ENCODE results near the gene NRTN. TPM values are rescaled to one million over a fixed set of nuclear protein-coding genes. Genes with fewer than 3 reads are reported as not detected.
"Not testable (repeated sequence)": the region's sequence is repeated elsewhere in the genome, so short reads cannot be mapped to it uniquely, and the experiment has no call there.

Gene NRTN
- total and polyA plus RNA-seq, 4 experiments from 2014 or later = 0.34 to 0.91 (median 0.51) TPM

DNA sequence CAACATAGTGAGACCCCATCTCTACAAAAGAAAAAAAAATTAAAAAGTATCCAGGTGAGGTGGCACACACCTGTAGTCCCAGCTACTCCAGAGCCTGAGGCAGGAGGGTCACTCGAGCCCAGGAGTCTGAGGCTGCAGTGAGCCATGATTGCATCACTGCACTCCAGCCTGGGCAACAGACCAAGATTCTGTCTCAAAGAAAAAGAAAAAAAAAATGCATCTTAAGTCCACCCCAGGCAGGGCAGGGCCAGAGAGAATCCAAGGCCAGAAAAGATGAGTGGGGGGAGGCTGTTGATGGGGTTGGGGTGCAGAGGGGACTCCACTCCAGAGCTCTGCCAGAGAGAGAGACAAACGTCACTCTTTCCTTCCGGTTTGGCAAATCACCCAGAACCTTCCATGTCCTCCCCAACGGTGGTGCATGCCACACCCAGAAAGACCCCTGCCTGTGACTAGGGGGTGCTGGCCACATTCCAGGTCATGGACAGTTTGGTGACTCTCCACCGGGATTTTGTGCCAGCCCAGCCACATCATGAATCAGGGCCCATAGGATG, 46.0 kb downstream of the NRTN start:
- intact Hi-C loops (cut with micrococcal nuclease) = no loop called here
- no peaks in the 10 kb centered on the region for H3K9me3 Mint-ChIP-seq
- Histone ChIP-seq H3K9me3 (ENCODE audit: control insufficient read depth in 1 of 2, low read length in 2 of 2) (no peaks in the 10 kb centered on the region), H3K4me1 (ENCODE audit: insufficient read depth, low read length) (no peaks in the 10 kb centered on the region), H3K36me3 (ENCODE audit: insufficient read depth, low read length) (no peaks in the 10 kb centered on the region), H3K27ac (ENCODE audit: low read depth, low read length) (no peak overlapping the region), H3K4me3 (ENCODE audit: low read length in 2 of 2) (no peak overlapping the region), H3K27me3 (ENCODE audit: insufficient read depth, low read length) (no peaks in the 10 kb centered on the region)
- DNase-seq = no peak
- ChIA-PET POLR2A (ENCODE audit: partially characterized antibody) (no interaction called here), CTCF (ENCODE audit: partially characterized antibody) (no interaction called here)
- no peak overlapping the region for H3K4me3 Mint-ChIP-seq
- no peaks in the 10 kb centered on the region for H3K4me1 Mint-ChIP-seq
- H3K27ac Mint-ChIP-seq = no peak overlapping the region
- H3K36me3 Mint-ChIP-seq = no peaks in the 10 kb centered on the region
- no peaks in the 10 kb centered on the region for H3K27me3 Mint-ChIP-seq

DNA sequence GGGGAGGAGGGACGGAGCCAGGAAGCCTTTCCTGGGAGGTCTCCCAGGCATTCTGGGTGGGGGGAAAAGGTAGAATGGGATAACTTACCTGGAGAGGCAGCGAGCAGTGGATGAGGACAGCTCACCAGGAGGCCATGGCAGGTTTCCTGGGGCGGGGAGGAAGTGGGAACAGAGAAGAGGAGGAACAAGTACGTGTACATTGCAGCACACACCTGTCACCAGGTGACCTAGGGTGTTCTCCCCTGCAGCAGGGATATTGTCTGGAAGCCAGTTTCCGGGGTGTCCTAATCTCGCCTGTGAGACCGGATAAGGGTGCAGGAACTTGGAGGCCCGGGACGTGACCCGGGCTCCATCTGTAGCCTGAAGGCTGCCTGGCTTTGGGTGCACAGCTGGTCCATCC, 46.4 kb downstream of the NRTN start, which contains the start of gene FUT3:
TSS of gene FUT3 (minus strand) at position 148 of the 400 bp plus-strand sequence.
- CTCF ChIA-PET (ENCODE audit: partially characterized antibody) = no interaction called here

GRCh38 chr19:5854121-5854520, 49.3 kb downstream of the NRTN start:
- H3K27ac Mint-ChIP-seq; H3K9me3 ChIP-seq (ENCODE audit: control insufficient read depth in 1 of 2, low read length in 2 of 2); H3K36me3 Mint-ChIP-seq; H3K27me3 Mint-ChIP-seq; DNase-seq; H3K9me3 Mint-ChIP-seq; H3K4me3 Mint-ChIP-seq; H3K27me3 ChIP-seq (ENCODE audit: insufficient read depth, low read length); H3K36me3 ChIP-seq (ENCODE audit: insufficient read depth, low read length); H3K4me3 ChIP-seq (ENCODE audit: low read length in 2 of 2); H3K4me1 Mint-ChIP-seq; H3K4me1 ChIP-seq (ENCODE audit: insufficient read depth, low read length); intact Hi-C loops (cut with micrococcal nuclease); POLR2A ChIA-PET (ENCODE audit: partially characterized antibody); H3K27ac ChIP-seq (ENCODE audit: low read depth, low read length); CTCF ChIA-PET (ENCODE audit: partially characterized antibody): not testable (repeated sequence)

More for the DNA sequence above, 46.4 kb downstream of the NRTN start, which contains the start of gene FUT3:
- no peak within 1 kb of the TSS for H3K4me3 Mint-ChIP-seq
- POLR2A ChIA-PET (ENCODE audit: partially characterized antibody) = no interaction called here
- H3K27ac Mint-ChIP-seq = no peak within 1 kb of the TSS
- intact Hi-C loops (cut with micrococcal nuclease) = no loop called here
- no peaks in the 10 kb centered on the region for H3K4me1 ChIP-seq (ENCODE audit: insufficient read depth, low read length)
- no peaks in the 10 kb centered on the region for H3K36me3 ChIP-seq (ENCODE audit: insufficient read depth, low read length)
- no peaks in the 10 kb centered on the region for H3K27me3 ChIP-seq (ENCODE audit: insufficient read depth, low read length)
- no peaks in the 10 kb centered on the region for H3K27me3 Mint-ChIP-seq
- no peak within 1 kb of the TSS for H3K4me3 ChIP-seq (ENCODE audit: low read length in 2 of 2)
- H3K27ac ChIP-seq (ENCODE audit: low read depth, low read length) = no peak within 1 kb of the TSS
- H3K9me3 ChIP-seq (ENCODE audit: control insufficient read depth in 1 of 2, low read length in 2 of 2) = no peaks in the 10 kb centered on the region
- H3K4me1 Mint-ChIP-seq = no peaks in the 10 kb centered on the region
- no peaks in the 10 kb centered on the region for H3K9me3 Mint-ChIP-seq
- H3K36me3 Mint-ChIP-seq = no peaks in the 10 kb centered on the region
- no peak for DNase-seq

GRCh38 chr19:5855151-5855550, 50.3 kb downstream of the NRTN start:
- H3K27ac ChIP-seq (ENCODE audit: low read depth, low read length); H3K4me3 ChIP-seq (ENCODE audit: low read length in 2 of 2); H3K9me3 ChIP-seq (ENCODE audit: control insufficient read depth in 1 of 2, low read length in 2 of 2); CTCF ChIA-PET (ENCODE audit: partially characterized antibody); POLR2A ChIA-PET (ENCODE audit: partially characterized antibody); H3K9me3 Mint-ChIP-seq; H3K27ac Mint-ChIP-seq; H3K4me1 ChIP-seq (ENCODE audit: insufficient read depth, low read length); H3K4me1 Mint-ChIP-seq; H3K36me3 ChIP-seq (ENCODE audit: insufficient read depth, low read length); DNase-seq; H3K27me3 ChIP-seq (ENCODE audit: insufficient read depth, low read length); H3K4me3 Mint-ChIP-seq; H3K27me3 Mint-ChIP-seq; intact Hi-C loops (cut with micrococcal nuclease); H3K36me3 Mint-ChIP-seq: not testable (repeated sequence)

DNA sequence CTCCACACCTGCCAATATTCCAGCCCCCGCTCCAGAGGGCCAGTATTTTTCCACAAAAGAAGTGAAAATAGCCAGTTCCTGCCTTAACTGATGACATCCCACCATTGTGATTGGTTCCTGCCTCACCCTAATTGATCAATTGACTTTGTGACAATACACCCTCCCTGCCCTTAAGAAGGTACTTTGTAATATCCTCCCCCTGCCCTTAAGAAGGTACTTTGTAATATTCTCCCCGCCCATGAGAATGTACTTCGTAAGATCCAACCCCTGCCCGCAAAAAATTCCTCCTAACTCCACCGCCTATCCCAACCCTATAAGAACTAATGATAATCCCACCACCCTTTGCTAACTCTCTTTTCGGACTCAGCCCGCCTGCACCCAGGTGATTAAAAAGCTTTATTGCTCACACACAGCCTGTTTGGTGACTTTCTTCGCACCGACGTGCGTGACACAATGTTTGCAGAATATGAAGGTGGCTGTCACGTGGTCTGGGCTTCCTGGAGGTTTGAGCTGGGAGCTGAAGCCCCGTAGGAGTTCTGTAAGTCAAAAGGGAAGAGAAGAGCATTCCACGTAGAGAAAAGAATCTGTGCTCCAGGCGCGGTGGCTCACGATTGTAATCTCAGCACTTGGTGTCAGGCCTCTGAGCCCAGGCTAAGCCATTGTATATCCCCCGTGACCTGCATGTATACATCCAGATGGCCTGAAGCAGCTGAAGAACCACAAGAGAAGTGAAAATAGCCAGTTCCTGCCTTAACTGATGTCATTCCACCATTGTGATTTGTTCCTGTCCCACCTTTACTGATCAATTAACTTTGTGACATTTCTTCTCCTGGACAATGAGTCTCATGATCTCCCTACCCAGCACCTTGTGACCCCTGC, 52.6 kb downstream of the NRTN start:
- POLR2A ChIA-PET (ENCODE audit: partially characterized antibody) = no interaction called here
- H3K9me3 ChIP-seq (ENCODE audit: control insufficient read depth in 1 of 2, low read length in 2 of 2) = no peaks in the 10 kb centered on the region
- H3K36me3 ChIP-seq (ENCODE audit: insufficient read depth, low read length) = no peaks in the 10 kb centered on the region
- no peak for DNase-seq
- no peak overlapping the region for H3K4me3 ChIP-seq (ENCODE audit: low read length in 2 of 2)
- H3K4me1 ChIP-seq (ENCODE audit: insufficient read depth, low read length) = no peaks in the 10 kb centered on the region
- peaks cover 0 to 2% of the 10 kb centered on the region in 2 donors for H3K27me3 Mint-ChIP-seq
- no peaks in the 10 kb centered on the region for H3K9me3 Mint-ChIP-seq
- H3K4me1 Mint-ChIP-seq = no peaks in the 10 kb centered on the region
- H3K36me3 Mint-ChIP-seq = no peaks in the 10 kb centered on the region
- no peak overlapping the region for H3K27ac ChIP-seq (ENCODE audit: low read depth, low read length)
- intact Hi-C loops (cut with micrococcal nuclease) = no loop called here
- no peaks in the 10 kb centered on the region for H3K27me3 ChIP-seq (ENCODE audit: insufficient read depth, low read length)
- CTCF ChIA-PET (ENCODE audit: partially characterized antibody) = no interaction called here
- H3K4me3 Mint-ChIP-seq = no peak overlapping the region
- H3K27ac Mint-ChIP-seq = no peak overlapping the region

DNA sequence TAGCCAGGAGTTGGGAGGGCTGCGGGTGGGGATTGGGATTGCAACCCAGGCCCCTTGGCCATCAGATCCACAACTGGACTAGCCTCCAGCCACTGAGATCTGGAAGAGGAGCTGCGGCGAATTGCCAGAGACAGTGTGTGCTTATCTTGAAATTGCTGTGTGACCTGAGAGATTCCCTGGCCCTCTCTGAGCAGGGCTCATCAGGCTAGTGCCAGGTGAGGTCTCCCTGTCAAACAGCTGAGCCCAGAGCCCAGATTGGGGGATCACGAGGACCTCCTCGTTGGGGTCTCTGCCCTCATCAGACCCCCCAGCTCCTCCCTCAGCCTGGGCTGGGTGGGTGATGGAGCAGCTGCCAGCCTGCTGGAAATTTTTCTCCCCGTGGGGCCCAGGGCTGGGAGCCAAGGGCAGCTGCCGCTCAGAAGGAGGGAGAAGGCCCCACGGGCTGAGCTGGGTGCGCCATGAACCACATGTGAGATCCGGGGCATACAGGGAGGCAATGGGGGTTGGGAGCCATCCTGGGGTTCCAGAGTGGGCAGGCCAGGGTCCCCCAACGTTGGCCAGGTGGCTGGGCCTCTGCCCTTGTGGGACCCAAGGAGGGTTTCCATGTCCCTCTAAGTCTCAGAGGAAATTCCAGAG, 58.3 kb downstream of the NRTN start:
- H3K9me3 Mint-ChIP-seq = no peaks in the 10 kb centered on the region
- no peaks in the 10 kb centered on the region for H3K4me1 Mint-ChIP-seq
- Histone ChIP-seq H3K4me1 (ENCODE audit: insufficient read depth, low read length) (no peaks in the 10 kb centered on the region), H3K4me3 (ENCODE audit: low read length in 2 of 2) (no peak overlapping the region), H3K27me3 (ENCODE audit: insufficient read depth, low read length) (no peaks in the 10 kb centered on the region), H3K27ac (ENCODE audit: low read depth, low read length) (no peak overlapping the region), H3K36me3 (ENCODE audit: insufficient read depth, low read length) (no peaks in the 10 kb centered on the region), H3K9me3 (ENCODE audit: control insufficient read depth in 1 of 2, low read length in 2 of 2) (no peaks in the 10 kb centered on the region)
- peaks cover 2 to 5% of the 10 kb centered on the region in 2 donors for H3K27me3 Mint-ChIP-seq
- no peak for DNase-seq
- no peak overlapping the region for H3K4me3 Mint-ChIP-seq
- ChIA-PET POLR2A (ENCODE audit: partially characterized antibody) (no interaction called here), CTCF (ENCODE audit: partially characterized antibody) (no interaction called here)
- no peaks in the 10 kb centered on the region for H3K36me3 Mint-ChIP-seq
- no peak overlapping the region for H3K27ac Mint-ChIP-seq
- intact Hi-C loops (cut with micrococcal nuclease) = no loop called here

DNA sequence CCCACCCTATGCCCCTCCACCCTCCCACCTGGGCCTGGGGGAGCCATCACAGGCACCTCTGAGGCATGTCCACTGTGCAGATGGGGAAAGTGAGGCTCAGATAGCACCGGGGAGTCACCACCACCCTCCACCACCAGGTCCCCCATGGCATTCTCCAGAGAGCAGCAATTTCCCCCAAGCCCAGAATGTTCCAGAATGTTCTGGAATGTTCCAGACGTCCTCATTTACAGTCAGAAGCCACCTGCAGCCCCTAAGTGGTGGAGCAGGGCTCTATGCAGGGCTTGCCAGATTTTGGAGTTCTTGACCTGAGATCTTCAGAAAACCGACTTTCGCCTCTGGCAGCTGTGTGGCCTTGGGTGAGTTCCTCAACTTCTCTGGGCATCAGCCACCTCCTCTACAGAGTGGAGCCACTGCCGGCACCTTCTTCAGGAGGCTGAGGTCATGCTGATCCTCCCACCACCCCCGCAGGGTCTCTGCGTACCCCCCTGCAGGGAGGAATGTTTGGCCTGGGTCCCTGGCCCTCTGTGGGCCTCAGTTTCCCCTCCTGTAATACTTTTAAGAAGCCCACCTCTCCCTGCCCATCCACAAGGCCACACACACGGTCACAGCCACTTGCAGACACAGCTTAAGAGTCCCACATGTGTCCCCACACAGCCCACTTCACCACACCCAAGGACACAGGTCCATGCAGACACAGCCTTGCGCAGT, 59.3 kb downstream of the NRTN start:
- Mint-ChIP-seq H3K27me3 (peaks cover 2 to 5% of the 10 kb centered on the region in 2 donors), H3K4me3 (no peak overlapping the region), H3K36me3 (no peaks in the 10 kb centered on the region), H3K4me1 (no peaks in the 10 kb centered on the region), H3K9me3 (no peaks in the 10 kb centered on the region), H3K27ac (no peak overlapping the region)
- Histone ChIP-seq H3K36me3 (ENCODE audit: insufficient read depth, low read length) (no peaks in the 10 kb centered on the region), H3K27me3 (ENCODE audit: insufficient read depth, low read length) (no peaks in the 10 kb centered on the region), H3K27ac (ENCODE audit: low read depth, low read length) (no peak overlapping the region), H3K4me3 (ENCODE audit: low read length in 2 of 2) (no peak overlapping the region), H3K4me1 (ENCODE audit: insufficient read depth, low read length) (no peaks in the 10 kb centered on the region), H3K9me3 (ENCODE audit: control insufficient read depth in 1 of 2, low read length in 2 of 2) (no peaks in the 10 kb centered on the region)
- DNase-seq = no peak
- CTCF ChIA-PET (ENCODE audit: partially characterized antibody) = no interaction called here
- POLR2A ChIA-PET (ENCODE audit: partially characterized antibody) = no interaction called here
- intact Hi-C loops (cut with micrococcal nuclease) = no loop called here
